DOHH2 (cell line): ENCODE data around the gene NSD2.

Source experiments
- H3F3A ChIP-seq: fragments of 200-600 bp; sonication (generic), shearing (Covaris generic); 2 replicates; pipeline ENCODE4 v1.6.0; 2016; ENCODE audit warnings: antibody characterized with exemption, mild to moderate bottlenecking; ENCODE audit not compliant: control insufficient read depth, insufficient read depth
- H3K27ac ChIP-seq: fragments of 200-600 bp; sonication (generic); 2 replicates; pipeline ENCODE4 v1.5.1; 2014; ENCODE audit warnings: low read depth, mild to moderate bottlenecking, low read length, moderate library complexity
- H3K27me3 ChIP-seq: fragments of 200-600 bp; sonication (generic); 2 replicates; pipeline ENCODE4 v1.6.1; 2014; ENCODE audit warnings: mild to moderate bottlenecking, low read length, mixed read lengths; ENCODE audit not compliant: control insufficient read depth
- H3K36me3 ChIP-seq: fragments of 200-600 bp; sonication (generic); 2 replicates; pipeline ENCODE4 v1.6.1; 2014; ENCODE audit warnings: mild to moderate bottlenecking, low read length, moderate library complexity, mixed read lengths; ENCODE audit not compliant: control insufficient read depth
- H3K4me1 ChIP-seq: fragments of 200-600 bp; sonication (generic); 2 replicates; pipeline ENCODE4 v1.6.1; 2014; ENCODE audit warnings: mild to moderate bottlenecking, low read length, mixed read lengths; ENCODE audit not compliant: control insufficient read depth
- H3K4me2 ChIP-seq: fragments of 200-600 bp; sonication (generic); 2 replicates; pipeline ENCODE4 v1.6.0; 2014; ENCODE audit warnings: mild to moderate bottlenecking, low read length, moderate library complexity
- H3K4me3 ChIP-seq: fragments of 200-600 bp; sonication (generic); 2 replicates; pipeline ENCODE4 v1.5.1; 2014; ENCODE audit warnings: mild to moderate bottlenecking, low read length, mixed read lengths
- H3K79me2 ChIP-seq: fragments of 200-600 bp; sonication (generic); 2 replicates; pipeline ENCODE4 v1.6.1; 2014; ENCODE audit warnings: mild to moderate bottlenecking, low read length, mixed read lengths; ENCODE audit not compliant: control insufficient read depth
- H3K9me2 ChIP-seq: fragments of 200-600 bp; sonication (generic); replicated peaks from 2 replicates; pipeline ENCODE4 v1.6.1; 2014; ENCODE audit warnings: mild to moderate bottlenecking, low read length, mixed read lengths; ENCODE audit not compliant: control insufficient read depth
- H3K9me3 ChIP-seq: fragments of 200-600 bp; sonication (generic); 2 replicates; pipeline ENCODE4 v1.6.1; 2014; ENCODE audit warnings: antibody characterized with exemption, low read length, mixed read lengths; ENCODE audit not compliant: control insufficient read depth, insufficient read depth
- H4K20me1 ChIP-seq: fragments of 200-600 bp; sonication (generic); 2 replicates; pipeline ENCODE4 v1.6.0; 2014; ENCODE audit warnings: low read depth, mild to moderate bottlenecking, antibody characterized with exemption, low read length, moderate library complexity; ENCODE audit not compliant: control insufficient read depth, insufficient read depth
- CTCF ChIP-seq: fragments of 200-600 bp; sonication (generic); IDR thresholded peaks from one replicate; pipeline ENCODE4 v1.5.1; 2014; ENCODE audit warnings: antibody characterized with exemption, mild to moderate bottlenecking, low read depth, low read length; ENCODE audit not compliant: poor library complexity, severe bottlenecking
- EZH2phosphoT487 ChIP-seq: fragments of 200-600 bp; sonication (generic); IDR thresholded peaks from 2 replicates; pipeline ENCODE4 v1.6.1; 2017; ENCODE audit warnings: borderline replicate concordance, mild to moderate bottlenecking, antibody characterized with exemption, low read length, moderate library complexity, mixed read lengths

The NSD2 gene

GRCh38 chr4:1868293-1868692 is 2.9 kb upstream of the NSD2 start:
- no peaks in the 10 kb centered on the region for H3K9me2 ChIP-seq
- TF ChIP-seq EZH2phosphoT487 = no peak
- no peak for TF ChIP-seq CTCF
- no peak overlapping the region for H3K4me2 ChIP-seq
- H3F3A ChIP-seq = 0 out of 2 replicates have a peak, but pooled peaks cover 4% of the 10 kb centered on the region
- no peaks in the 10 kb centered on the region for H3K9me3 ChIP-seq
- 0 out of 2 replicates have a peak, but pooled peaks cover 3% of the 10 kb centered on the region for H4K20me1 ChIP-seq
- no peaks in the 10 kb centered on the region for H3K27me3 ChIP-seq
- H3K4me1 ChIP-seq = peaks cover 28% of the 10 kb centered on the region
- H3K79me2 ChIP-seq = peaks cover 28% of the 10 kb centered on the region
- no peak overlapping the region for H3K4me3 ChIP-seq
- H3K27ac ChIP-seq = no peak overlapping the region
- peaks cover 14% of the 10 kb centered on the region for H3K36me3 ChIP-seq

GRCh38 chr4:1868912-1869311 is 2.3 kb upstream of the NSD2 start:
- Histone ChIP-seq H3K4me1 (peaks cover 28% of the 10 kb centered on the region), H3K9me2 (no peaks in the 10 kb centered on the region), H3K9me3 (no peaks in the 10 kb centered on the region), H3K27ac (no peak overlapping the region), H3K27me3 (no peaks in the 10 kb centered on the region), H4K20me1 (peaks cover 7% of the 10 kb centered on the region; the same call in 1 of the 2 replicates), H3K79me2 (peaks cover 32% of the 10 kb centered on the region), H3F3A (0 out of 2 replicates have a peak, but pooled peaks cover 4% of the 10 kb centered on the region), H3K36me3 (peaks cover 20% of the 10 kb centered on the region), H3K4me3 (no peak overlapping the region), H3K4me2 (no peak overlapping the region)
- no peak for TF ChIP-seq EZH2phosphoT487
- TF ChIP-seq CTCF = no peak

GRCh38 chr4:1869530-1870327 is 1.5 kb upstream of the NSD2 start:
- no peaks in the 10 kb centered on the region for H3K9me2 ChIP-seq
- no peak for TF ChIP-seq CTCF
- no peak for TF ChIP-seq EZH2phosphoT487
- peaks cover 40% of the 10 kb centered on the region for H3K79me2 ChIP-seq
- peaks cover 15% of the 10 kb centered on the region; the same call in 1 of the 2 replicates for H4K20me1 ChIP-seq
- H3F3A ChIP-seq = 0 out of 2 replicates have a peak, but pooled peaks cover 4% of the 10 kb centered on the region
- peaks cover 33% of the 10 kb centered on the region for H3K4me1 ChIP-seq
- H3K27me3 ChIP-seq = no peaks in the 10 kb centered on the region
- peak overlapping the region; percentile 88 for H3K27ac ChIP-seq
- H3K4me2 ChIP-seq = peak overlapping the region; percentile 81
- peaks cover 28% of the 10 kb centered on the region for H3K36me3 ChIP-seq
- peak overlapping the region; percentile 74 for H3K4me3 ChIP-seq
- no peaks in the 10 kb centered on the region for H3K9me3 ChIP-seq
